Nasal cavity respiratory epithelium epithelial cell of viscerocranial mucosa (primary cell): ENCODE data around the gene ADGRE1. TPM values are rescaled to one million over a fixed set of nuclear protein-coding genes. Genes with fewer than 3 reads are reported as not detected.

Experiments
- total RNA-seq: library from RNA; depleted of rRNA; stranded (reverse); fragments of >200 nt; gene quantifications from 2 replicates; pipeline ENCODE4 v1.2.3, GENCODE V29; 2014

The ADGRE1 gene, protein sequence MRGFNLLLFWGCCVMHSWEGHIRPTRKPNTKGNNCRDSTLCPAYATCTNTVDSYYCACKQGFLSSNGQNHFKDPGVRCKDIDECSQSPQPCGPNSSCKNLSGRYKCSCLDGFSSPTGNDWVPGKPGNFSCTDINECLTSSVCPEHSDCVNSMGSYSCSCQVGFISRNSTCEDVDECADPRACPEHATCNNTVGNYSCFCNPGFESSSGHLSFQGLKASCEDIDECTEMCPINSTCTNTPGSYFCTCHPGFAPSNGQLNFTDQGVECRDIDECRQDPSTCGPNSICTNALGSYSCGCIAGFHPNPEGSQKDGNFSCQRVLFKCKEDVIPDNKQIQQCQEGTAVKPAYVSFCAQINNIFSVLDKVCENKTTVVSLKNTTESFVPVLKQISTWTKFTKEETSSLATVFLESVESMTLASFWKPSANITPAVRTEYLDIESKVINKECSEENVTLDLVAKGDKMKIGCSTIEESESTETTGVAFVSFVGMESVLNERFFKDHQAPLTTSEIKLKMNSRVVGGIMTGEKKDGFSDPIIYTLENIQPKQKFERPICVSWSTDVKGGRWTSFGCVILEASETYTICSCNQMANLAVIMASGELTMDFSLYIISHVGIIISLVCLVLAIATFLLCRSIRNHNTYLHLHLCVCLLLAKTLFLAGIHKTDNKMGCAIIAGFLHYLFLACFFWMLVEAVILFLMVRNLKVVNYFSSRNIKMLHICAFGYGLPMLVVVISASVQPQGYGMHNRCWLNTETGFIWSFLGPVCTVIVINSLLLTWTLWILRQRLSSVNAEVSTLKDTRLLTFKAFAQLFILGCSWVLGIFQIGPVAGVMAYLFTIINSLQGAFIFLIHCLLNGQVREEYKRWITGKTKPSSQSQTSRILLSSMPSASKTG
- total RNA-seq: not detected in 2 replicates

DNA sequence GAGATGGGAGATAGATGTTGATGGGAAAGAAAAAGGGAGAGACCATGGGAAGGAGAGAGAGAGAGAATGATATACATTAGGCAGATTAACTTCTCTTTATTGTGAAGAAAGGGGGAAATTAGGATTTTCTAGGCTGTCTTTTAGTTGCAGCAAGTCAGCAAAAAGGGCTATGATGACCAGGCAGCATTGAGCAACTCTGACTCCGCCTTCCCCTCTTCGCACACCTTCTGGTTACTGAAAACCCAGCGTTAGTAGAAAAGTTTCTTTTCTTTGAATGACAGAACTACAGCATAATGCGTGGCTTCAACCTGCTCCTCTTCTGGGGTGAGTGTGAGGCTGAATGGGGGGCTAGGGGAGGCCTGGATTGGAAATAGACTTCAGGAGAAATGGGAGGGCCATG is at the start of gene ADGRE1:
Gene ADGRE1 (plus strand): TSS at position 264 of the 400 bp plus-strand sequence. CDS start 30 bp downstream, at position 294.

Other genes with a start within 250 kb of the ADGRE1 start
- gene TNFSF14, start 217.4 kb upstream of the ADGRE1 start, total RNA-seq: 0.07 TPM in 1 of 2 replicates, not detected in the other
- 8.5 and 260 TPM in 2 replicates for gene C3, start 166.9 kb upstream of the ADGRE1 start, total RNA-seq
- gene GPR108, start 150.0 kb upstream of the ADGRE1 start, total RNA-seq: 84.1 and 87.7 TPM in 2 replicates
- 56.7 and 66.8 TPM in 2 replicates for gene TRIP10, start 147.9 kb upstream of the ADGRE1 start, total RNA-seq
- 44.9 and 56.4 TPM in 2 replicates for gene SH2D3A, start 120.1 kb upstream of the ADGRE1 start, total RNA-seq
- 1.7 TPM in 1 of 2 replicates, not detected in the other for gene VAV1, start 114.9 kb upstream of the ADGRE1 start, total RNA-seq
- gene MBD3L2B, start 133.9 kb downstream of the ADGRE1 start, total RNA-seq: not detected in 2 replicates
- gene MBD3L5, start 143.0 kb downstream of the ADGRE1 start, total RNA-seq: not detected in 2 replicates
- not detected in 2 replicates for gene MBD3L4, start 152.6 kb downstream of the ADGRE1 start, total RNA-seq
- gene MBD3L2, start 161.7 kb downstream of the ADGRE1 start, total RNA-seq: not detected in 2 replicates
- gene MBD3L3, start 171.1 kb downstream of the ADGRE1 start, total RNA-seq: not detected in 2 replicates
- 15.7 and 16.4 TPM in 2 replicates for gene ZNF557, start 182.1 kb downstream of the ADGRE1 start, total RNA-seq